ENCODE data around the gene WRAP53.

GRCh38 chr17:7644775-7645174, 43.5 kb upstream of the WRAP53 start:
- TF ChIP-seq GATAD2A (CRISPR knock-in tag; IDR thresholded peaks at IDR 0.05) (no peak), NFIC (IDR thresholded peaks at IDR 0.05; ENCODE audit: low read length) (no peak)
